Panc1 (cell line): ENCODE measurements around the gene DSCAM. TPM values are rescaled to one million over a fixed set of nuclear protein-coding genes. Genes with fewer than 3 reads are reported as not detected.

Experiments
- ATAC-seq: fragments of 200-7000 bp; cut with Tn5 transposase; 2 replicates; pipeline ENCODE4 v1.9.1; 2020; ENCODE audit warnings: mild to moderate bottlenecking, moderate library complexity
- BruUV-seq: library from RNA; stranded (reverse); fragments of 400-500 nt; replicated peaks from 2 replicates; lab custom pipeline; 2021; lab: Mats Ljungman, UMichigan
- CTCF ChIA-PET: fragments of 300-600 bp; sonication (Branson Sonifier 250); formaldehyde crosslinking; loops from one replicate; lab custom pipeline; 2022; ENCODE audit warnings: antibody characterized with exemption; lab: Charles Lee
- POLR2A ChIA-PET: fragments of 300-600 bp; sonication (Branson Sonifier 250); formaldehyde crosslinking; loops from one replicate; lab custom pipeline; 2022; ENCODE audit warnings: antibody characterized with exemption; lab: Charles Lee
- DNase-seq: peaks from one replicate; pipeline ENCODE4 v3.0.0-alpha.2; 2010; ENCODE audit warnings: low read depth, low spot score
- H3K27ac ChIP-seq: 2 replicates; pipeline ENCODE4 v1.5.1; 2011; ENCODE audit warnings: mild to moderate bottlenecking, low read length, inconsistent platforms
- H3K27me3 ChIP-seq: fragments of 200-500 bp; sonication (Bioruptor generic); 2 replicates; pipeline ENCODE4 v1.6.0; 2014; ENCODE audit warnings: low read length, inconsistent platforms; ENCODE audit not compliant: control insufficient read depth, insufficient read depth
- H3K36me3 ChIP-seq: fragments of 200-500 bp; sonication (Bioruptor generic); 2 replicates; pipeline ENCODE4 v1.5.1; 2014; ENCODE audit warnings: inconsistent platforms, mild to moderate bottlenecking, low read length, moderate library complexity; ENCODE audit not compliant: control insufficient read depth, insufficient read depth
- H3K4me1 ChIP-seq: 2 replicates; pipeline ENCODE4 v1.5.1; 2011; ENCODE audit warnings: inconsistent platforms, mild to moderate bottlenecking, low read length, moderate library complexity; ENCODE audit not compliant: control insufficient read depth, insufficient read depth
- H3K4me3 ChIP-seq, 2 experiments: 2 replicates each; pipeline ENCODE4 v1.5.1; 2011 to 2012; ENCODE audit warnings: low read depth in 2 of 2, low read length in 2 of 2, mild to moderate bottlenecking in 2 of 2, inconsistent platforms in 1 of 2, moderate library complexity in 1 of 2
- H3K9me3 ChIP-seq: fragments of 200-500 bp; sonication (Bioruptor generic); 2 replicates; pipeline ENCODE4 v1.5.1; 2014; ENCODE audit warnings: low read depth, mild to moderate bottlenecking, inconsistent platforms, low read length, moderate library complexity; ENCODE audit not compliant: control insufficient read depth, insufficient read depth
- POLR2AphosphoS5 ChIP-seq: IDR thresholded peaks from 2 replicates; pipeline ENCODE4 v1.6.1; 2012; ENCODE audit warnings: mild to moderate bottlenecking, low read depth, low read length, moderate library complexity
- SIN3A ChIP-seq: IDR thresholded peaks from 2 replicates; pipeline ENCODE4 v1.6.1; 2012; ENCODE audit warnings: low read depth, mild to moderate bottlenecking, low read length, moderate library complexity, borderline replicate concordance; ENCODE audit not compliant: insufficient read depth
- TCF7L2 ChIP-seq: IDR thresholded peaks from 2 replicates; pipeline ENCODE4 v1.6.1; 2011; ENCODE audit warnings: mild to moderate bottlenecking, low read depth, low read length, inconsistent platforms
- in situ Hi-C: cut with HindIII; loops from 2 replicates; pipeline ENCODE4 v1.10.0; 2016; ENCODE audit warnings: low sequenced_read_pairs, low pct_unique_long_range_greater_than_20kb
- intact Hi-C: fragments of 100-400 bp; cut with micrococcal nuclease; formaldehyde crosslinking; loops from one replicate; pipeline ENCODE4 v1.10.0; 2022; ENCODE audit not compliant: unreplicated experiment
- total RNA-seq: library from RNA; stranded (reverse); gene quantifications from one replicate; pipeline ENCODE4 v1.2.1, GENCODE V29; 2021; ENCODE audit not compliant: unreplicated experiment
- TF ChIP-seq, protein P1 (sequence below), 2 experiments: IDR thresholded peaks; 2 replicates each; pipeline ENCODE4 v1.6.1; 2011 to 2012; ENCODE audit warnings: low read depth in 2 of 2, control low read depth in 1 of 2, low read length in 1 of 2, mild to moderate bottlenecking in 1 of 2, moderate library complexity in 1 of 2; ENCODE audit not compliant: insufficient read depth in 1 of 2
- TF ChIP-seq, protein P2 (sequence below): fragments of 450-650 bp; IDR thresholded peaks from 2 replicates; pipeline ENCODE4 v1.5.1; 2017; ENCODE audit warnings: mild to moderate bottlenecking

The DSCAM gene
- total RNA-seq, 1 experiment from 2014 or later: not detected

DNA sequence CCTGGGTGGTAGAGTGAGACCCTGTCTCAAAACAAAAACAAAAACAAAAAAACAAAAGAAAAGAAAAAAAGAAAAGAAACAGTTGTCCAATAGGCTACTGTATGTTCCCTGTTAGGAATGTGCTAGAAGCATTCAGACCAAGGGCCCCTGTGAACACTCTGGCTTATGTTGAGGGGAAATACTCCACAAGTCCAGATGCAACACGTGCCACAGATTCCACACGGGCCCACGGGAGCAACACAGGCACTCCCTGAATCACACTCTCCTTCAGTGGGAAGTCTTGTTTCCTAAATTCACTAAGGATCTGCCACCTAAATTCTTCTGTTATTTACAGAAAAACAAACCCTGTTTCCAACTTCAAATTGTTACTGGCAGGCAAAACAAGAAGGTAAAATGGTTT lies 688.6 kb downstream of the DSCAM start:
- BruUV-seq: no TSS peak
- no peak overlapping the region for H3K27ac ChIP-seq
- ChIA-PET POLR2A (no interaction called here), CTCF (no interaction called here)
- intact Hi-C loops (no loop called here), in situ Hi-C loops (no loop called here)
- ATAC-seq (no peak), DNase-seq (no peak)
- H3K27me3 ChIP-seq: peaks cover 2% of the 10 kb centered on the region; the same call in 1 of the 2 replicates
- H3K36me3 ChIP-seq: no peaks in the 10 kb centered on the region
- H3K4me3 ChIP-seq: no peak overlapping the region
- no peaks in the 10 kb centered on the region for H3K9me3 ChIP-seq
- no peaks in the 10 kb centered on the region for H3K4me1 ChIP-seq
- TF ChIP-seq POLR2AphosphoS5 (no peak), SIN3A (no peak), TCF7L2 (no peak)
- TF ChIP-seq, protein P1, sequence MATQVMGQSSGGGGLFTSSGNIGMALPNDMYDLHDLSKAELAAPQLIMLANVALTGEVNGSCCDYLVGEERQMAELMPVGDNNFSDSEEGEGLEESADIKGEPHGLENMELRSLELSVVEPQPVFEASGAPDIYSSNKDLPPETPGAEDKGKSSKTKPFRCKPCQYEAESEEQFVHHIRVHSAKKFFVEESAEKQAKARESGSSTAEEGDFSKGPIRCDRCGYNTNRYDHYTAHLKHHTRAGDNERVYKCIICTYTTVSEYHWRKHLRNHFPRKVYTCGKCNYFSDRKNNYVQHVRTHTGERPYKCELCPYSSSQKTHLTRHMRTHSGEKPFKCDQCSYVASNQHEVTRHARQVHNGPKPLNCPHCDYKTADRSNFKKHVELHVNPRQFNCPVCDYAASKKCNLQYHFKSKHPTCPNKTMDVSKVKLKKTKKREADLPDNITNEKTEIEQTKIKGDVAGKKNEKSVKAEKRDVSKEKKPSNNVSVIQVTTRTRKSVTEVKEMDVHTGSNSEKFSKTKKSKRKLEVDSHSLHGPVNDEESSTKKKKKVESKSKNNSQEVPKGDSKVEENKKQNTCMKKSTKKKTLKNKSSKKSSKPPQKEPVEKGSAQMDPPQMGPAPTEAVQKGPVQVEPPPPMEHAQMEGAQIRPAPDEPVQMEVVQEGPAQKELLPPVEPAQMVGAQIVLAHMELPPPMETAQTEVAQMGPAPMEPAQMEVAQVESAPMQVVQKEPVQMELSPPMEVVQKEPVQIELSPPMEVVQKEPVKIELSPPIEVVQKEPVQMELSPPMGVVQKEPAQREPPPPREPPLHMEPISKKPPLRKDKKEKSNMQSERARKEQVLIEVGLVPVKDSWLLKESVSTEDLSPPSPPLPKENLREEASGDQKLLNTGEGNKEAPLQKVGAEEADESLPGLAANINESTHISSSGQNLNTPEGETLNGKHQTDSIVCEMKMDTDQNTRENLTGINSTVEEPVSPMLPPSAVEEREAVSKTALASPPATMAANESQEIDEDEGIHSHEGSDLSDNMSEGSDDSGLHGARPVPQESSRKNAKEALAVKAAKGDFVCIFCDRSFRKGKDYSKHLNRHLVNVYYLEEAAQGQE (IDR thresholded peaks at IDR 0.05; ENCODE audit: insufficient read depth in 1 of 2, low read depth in 2 of 2, low read length in 1 of 2): no peak
- TF ChIP-seq, protein P2, sequence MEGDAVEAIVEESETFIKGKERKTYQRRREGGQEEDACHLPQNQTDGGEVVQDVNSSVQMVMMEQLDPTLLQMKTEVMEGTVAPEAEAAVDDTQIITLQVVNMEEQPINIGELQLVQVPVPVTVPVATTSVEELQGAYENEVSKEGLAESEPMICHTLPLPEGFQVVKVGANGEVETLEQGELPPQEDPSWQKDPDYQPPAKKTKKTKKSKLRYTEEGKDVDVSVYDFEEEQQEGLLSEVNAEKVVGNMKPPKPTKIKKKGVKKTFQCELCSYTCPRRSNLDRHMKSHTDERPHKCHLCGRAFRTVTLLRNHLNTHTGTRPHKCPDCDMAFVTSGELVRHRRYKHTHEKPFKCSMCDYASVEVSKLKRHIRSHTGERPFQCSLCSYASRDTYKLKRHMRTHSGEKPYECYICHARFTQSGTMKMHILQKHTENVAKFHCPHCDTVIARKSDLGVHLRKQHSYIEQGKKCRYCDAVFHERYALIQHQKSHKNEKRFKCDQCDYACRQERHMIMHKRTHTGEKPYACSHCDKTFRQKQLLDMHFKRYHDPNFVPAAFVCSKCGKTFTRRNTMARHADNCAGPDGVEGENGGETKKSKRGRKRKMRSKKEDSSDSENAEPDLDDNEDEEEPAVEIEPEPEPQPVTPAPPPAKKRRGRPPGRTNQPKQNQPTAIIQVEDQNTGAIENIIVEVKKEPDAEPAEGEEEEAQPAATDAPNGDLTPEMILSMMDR: no peak

DNA sequence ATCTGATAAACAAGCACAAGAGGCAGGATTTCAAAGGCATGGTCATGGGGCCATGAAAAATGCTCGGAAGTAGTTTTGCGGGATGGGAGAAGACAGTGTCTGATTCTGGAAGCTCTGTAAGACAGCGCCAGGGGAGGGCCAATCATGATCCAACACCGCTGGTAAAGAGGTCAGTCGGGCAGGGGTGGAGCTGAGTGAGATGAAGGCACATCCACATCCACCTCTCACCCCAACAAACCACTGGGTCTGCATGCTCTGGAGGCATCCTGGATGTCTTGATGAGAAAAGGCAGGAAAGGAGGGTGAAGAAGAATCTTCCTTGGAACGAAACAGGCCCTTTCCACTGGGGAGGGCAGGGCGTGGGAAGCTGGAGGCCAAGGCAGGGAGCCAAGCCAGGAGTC lies 691.4 kb downstream of the DSCAM start:
- Histone ChIP-seq H3K27ac (no peak overlapping the region), H3K27me3 (no peaks in the 10 kb centered on the region), H3K9me3 (no peaks in the 10 kb centered on the region), H3K4me1 (no peaks in the 10 kb centered on the region), H3K4me3 (no peak overlapping the region), H3K36me3 (no peaks in the 10 kb centered on the region)
- ChIA-PET CTCF (no interaction called here), POLR2A (no interaction called here)
- in situ Hi-C loops: no loop called here
- intact Hi-C loops: no loop called here
- no TSS peak for BruUV-seq
- TF ChIP-seq, protein P1 (IDR thresholded peaks at IDR 0.05; ENCODE audit: insufficient read depth in 1 of 2, low read depth in 2 of 2, low read length in 1 of 2): no peak
- TF ChIP-seq SIN3A (no peak), TCF7L2 (no peak), POLR2AphosphoS5 (no peak)
- TF ChIP-seq, protein P2: no peak
- ATAC-seq (no peak), DNase-seq (no peak)
